Stimulated activated naive B cell treated with anti-CD40 and anti-IgM and Interleukin-4, amounts not matched to agents 10 μg/mL and 1 μg/mL and 100 μg/mL, for 72 hours (primary cell): Measurements from ENCODE around the gene PROK1.

Experiments
- ATAC-seq, 2 donors: fragments of 150-1000 bp; cut with Tn5 transposase; replicated peaks; 2 replicates each; pipeline ENCODE4 v1.10.0; 2021; ENCODE audit warnings: moderate library complexity in 1 of 2
- DNase-seq: peaks from one replicate; pipeline ENCODE4 v3.0.0; 2021
- H3K27ac Mint-ChIP-seq: one replicate; pipeline ENCODE4 v1.8.0; 2022; ENCODE audit warnings: mild to moderate bottlenecking, mixed read lengths
- H3K27me3 Mint-ChIP-seq, 2 donors: one replicate each; pipeline ENCODE4 v1.8.0; 2022; ENCODE audit warnings: mixed read lengths in 2 of 2
- H3K36me3 Mint-ChIP-seq, 2 donors: one replicate each; pipeline ENCODE4 v1.8.0; 2022; ENCODE audit warnings: mixed read lengths in 2 of 2, mild to moderate bottlenecking in 1 of 2
- H3K4me1 Mint-ChIP-seq, 2 donors: one replicate each; pipeline ENCODE4 v1.8.0; 2022; ENCODE audit warnings: mixed read lengths in 2 of 2, mild to moderate bottlenecking in 1 of 2
- H3K4me3 Mint-ChIP-seq, 2 donors: one replicate each; pipeline ENCODE4 v1.8.0; 2022; ENCODE audit warnings: mild to moderate bottlenecking in 2 of 2, mixed read lengths in 2 of 2, moderate library complexity in 1 of 2
- H3K9me3 Mint-ChIP-seq, 2 donors: one replicate each; pipeline ENCODE4 v1.8.0; 2022; ENCODE audit warnings: mixed read lengths in 2 of 2, mild to moderate bottlenecking in 1 of 2

PROK1 gene

DNA sequence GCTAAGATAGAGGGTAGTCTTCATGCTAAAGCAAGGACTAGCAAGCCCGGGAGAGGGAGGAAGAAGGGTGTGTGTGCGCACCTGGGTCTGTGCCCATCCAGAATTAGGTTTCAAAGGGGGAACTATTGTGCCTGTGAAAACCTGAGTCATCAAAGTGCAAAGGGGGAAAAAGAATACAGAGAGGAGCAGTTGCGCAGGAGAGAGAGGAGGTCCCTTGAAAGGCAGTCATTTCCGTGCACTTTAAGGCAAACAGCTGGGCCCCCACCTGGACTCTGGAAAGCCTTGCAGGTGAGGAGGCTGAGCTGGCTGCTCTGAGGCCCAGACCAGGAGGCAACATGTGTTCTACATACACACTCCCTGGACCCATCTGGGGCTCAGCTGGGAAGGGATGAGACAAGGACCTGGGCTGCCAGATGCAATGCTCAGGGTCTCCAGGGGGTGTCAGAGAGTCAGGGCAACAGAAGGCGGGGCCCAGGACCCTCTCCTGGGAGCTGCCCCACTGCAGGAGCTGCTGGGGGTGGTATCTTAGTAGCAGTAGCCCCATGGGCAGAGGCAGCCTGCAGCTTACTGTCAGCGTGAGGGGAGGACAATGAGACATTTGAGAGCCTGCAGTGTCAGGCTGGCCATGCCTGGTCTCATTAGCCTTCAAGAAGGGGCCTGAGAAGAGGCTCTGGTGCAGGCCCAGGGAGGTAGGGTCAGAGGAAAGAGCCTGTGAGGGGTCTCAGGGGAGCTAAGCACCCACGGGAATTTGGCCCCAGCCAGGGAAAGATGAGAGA is 14.3 kb downstream of the PROK1 start:
- DNase-seq: no peak
- no peak overlapping the region for H3K4me3 Mint-ChIP-seq
- H3K4me1 Mint-ChIP-seq: no peaks in the 10 kb centered on the region
- no peak overlapping the region for H3K27ac Mint-ChIP-seq
- H3K27me3 Mint-ChIP-seq: peaks cover 0 to 9% of the 10 kb centered on the region in 2 donors
- H3K36me3 Mint-ChIP-seq: no peaks in the 10 kb centered on the region
- ATAC-seq: no peak
- H3K9me3 Mint-ChIP-seq: no peaks in the 10 kb centered on the region

DNA sequence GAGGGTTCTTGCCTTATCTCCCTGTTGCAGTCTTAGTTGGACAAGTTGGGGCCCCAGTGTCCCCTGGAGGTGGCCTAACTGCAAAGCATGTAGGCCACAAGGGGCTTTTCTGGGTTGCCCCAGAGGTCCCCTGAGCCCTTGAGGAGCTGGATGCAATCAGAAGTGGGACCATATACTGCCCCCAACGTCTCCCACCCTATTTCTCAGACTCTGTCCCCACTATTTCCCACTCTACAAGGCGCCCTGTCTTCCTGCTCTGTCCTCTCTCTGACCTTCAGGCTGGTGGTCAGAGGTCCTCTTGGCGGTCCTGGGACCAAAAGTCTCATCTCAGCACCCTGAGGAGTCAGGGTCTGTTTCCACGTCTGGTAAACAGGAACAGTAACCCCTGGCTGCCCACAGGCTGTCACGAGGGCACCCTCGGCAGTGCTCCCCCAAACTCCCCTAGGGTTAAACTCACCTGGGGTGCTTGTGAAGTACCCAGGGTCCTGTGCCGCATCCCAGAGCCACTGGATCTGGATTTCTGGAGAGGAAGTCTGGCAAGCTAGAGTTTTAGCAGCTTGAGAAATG is 14.9 kb downstream of the PROK1 start:
- no peak overlapping the region for H3K4me3 Mint-ChIP-seq
- H3K9me3 Mint-ChIP-seq: no peaks in the 10 kb centered on the region
- H3K27ac Mint-ChIP-seq: no peak overlapping the region
- ATAC-seq (no peak), DNase-seq (no peak)
- no peaks in the 10 kb centered on the region for H3K4me1 Mint-ChIP-seq
- H3K36me3 Mint-ChIP-seq: no peaks in the 10 kb centered on the region
- H3K27me3 Mint-ChIP-seq: peaks cover 3 to 9% of the 10 kb centered on the region in 2 donors

DNA sequence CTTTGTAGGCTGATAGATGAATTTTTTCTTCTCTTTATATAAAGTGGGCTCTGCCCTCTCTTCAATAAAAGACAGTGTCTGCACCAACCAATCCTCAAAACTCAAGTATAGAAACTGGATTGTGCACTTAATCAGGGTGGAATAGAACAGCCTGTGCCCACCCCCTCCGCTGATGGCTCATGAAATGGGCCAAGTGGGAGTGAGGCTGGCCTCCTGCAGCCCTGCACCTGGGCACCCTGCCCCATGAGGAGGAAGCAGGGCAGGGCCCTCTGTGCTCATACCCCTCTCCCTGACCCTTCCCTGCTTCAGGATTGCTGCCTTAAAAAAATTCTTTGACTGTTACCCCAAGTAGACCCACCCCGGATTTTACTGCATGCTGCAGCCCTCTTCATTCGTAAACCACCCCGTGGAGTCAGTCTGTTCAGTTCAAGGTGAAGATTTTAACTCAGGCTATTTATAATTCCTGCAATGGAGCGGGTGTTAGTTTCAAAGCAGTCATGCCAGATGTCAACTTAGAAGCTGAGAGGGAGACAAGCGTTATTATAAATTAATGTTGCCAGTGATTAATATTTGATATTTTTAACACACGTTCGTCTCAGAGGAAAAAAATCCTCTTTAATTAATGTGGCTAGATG is 15.8 kb downstream of the PROK1 start:
- no peaks in the 10 kb centered on the region for H3K36me3 Mint-ChIP-seq

DNA sequence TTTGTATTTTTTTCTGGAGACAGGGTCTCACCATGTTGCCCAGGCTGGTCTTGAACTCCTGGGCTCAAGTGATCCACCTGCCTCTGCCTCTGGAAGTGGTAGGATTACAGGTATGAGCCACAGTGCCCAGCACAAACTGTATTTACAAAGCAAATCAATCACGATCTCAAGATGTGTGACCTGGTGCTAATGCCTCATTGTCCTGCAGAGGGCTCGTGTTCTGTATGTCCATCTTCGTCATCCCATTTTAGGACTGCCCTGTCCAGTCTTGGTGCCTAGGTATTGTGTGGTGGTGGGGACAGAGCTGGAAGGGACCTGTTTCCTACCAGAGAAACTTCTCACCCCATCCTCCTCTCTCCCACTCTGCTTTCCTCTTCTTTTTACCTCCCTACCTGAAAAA is 20.2 kb downstream of the PROK1 start:
- Mint-ChIP-seq H3K9me3 (no peaks in the 10 kb centered on the region), H3K36me3 (no peaks in the 10 kb centered on the region), H3K27ac (no peak overlapping the region), H3K27me3 (peaks cover 14 to 19% of the 10 kb centered on the region in 2 donors), H3K4me3 (no peak overlapping the region), H3K4me1 (no peaks in the 10 kb centered on the region)
- no peak for DNase-seq
- no peak for ATAC-seq

More for the DNA sequence above, 15.8 kb downstream of the PROK1 start:
- Mint-ChIP-seq H3K9me3 (no peaks in the 10 kb centered on the region), H3K4me3 (no peak overlapping the region), H3K27me3 (peaks cover 3 to 9% of the 10 kb centered on the region in 2 donors), H3K27ac (no peak overlapping the region), H3K4me1 (no peaks in the 10 kb centered on the region)
- DNase-seq (no peak), ATAC-seq (no peak)

DNA sequence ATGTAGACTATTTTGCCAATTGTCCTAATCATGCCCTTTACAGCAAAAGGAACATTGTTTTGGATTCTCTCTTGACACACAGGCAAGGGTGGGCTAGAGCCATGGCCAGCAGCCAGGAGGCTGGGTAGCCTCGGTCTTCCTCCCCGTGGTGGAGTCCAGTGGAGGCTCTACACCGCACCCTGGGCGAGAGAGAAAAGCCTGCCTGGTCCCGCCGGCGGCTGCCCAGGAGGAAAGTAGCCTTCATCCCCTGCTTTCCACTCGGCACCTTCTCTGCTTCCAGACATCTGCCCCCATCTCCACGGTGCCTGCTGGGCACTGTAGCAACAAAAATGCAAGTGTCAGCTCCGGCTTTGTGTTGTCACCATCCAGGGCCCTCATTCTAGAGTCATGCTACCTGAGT is 21.6 kb downstream of the PROK1 start:
- no peak for ATAC-seq
- Mint-ChIP-seq H3K9me3 (no peaks in the 10 kb centered on the region), H3K27ac (no peak overlapping the region), H3K4me3 (no peak overlapping the region), H3K36me3 (no peaks in the 10 kb centered on the region), H3K27me3 (peaks cover 20 to 28% of the 10 kb centered on the region in 2 donors), H3K4me1 (no peaks in the 10 kb centered on the region)
- no peak for DNase-seq

- H3K4me1 Mint-ChIP-seq: no peaks in the 10 kb centered on the region
- no peaks in the 10 kb centered on the region for H3K9me3 Mint-ChIP-seq
- no peak for DNase-seq
- no peak for ATAC-seq
- peaks cover 24 to 33% of the 10 kb centered on the region in 2 donors for H3K27me3 Mint-ChIP-seq
- no peak overlapping the region for H3K4me3 Mint-ChIP-seq
- H3K36me3 Mint-ChIP-seq: no peaks in the 10 kb centered on the region
- no peak overlapping the region for H3K27ac Mint-ChIP-seq
Observed at GRCh38 chr1:110474444-110474843, 23.5 kb downstream of the PROK1 start.

- H3K4me1 Mint-ChIP-seq: no peaks in the 10 kb centered on the region
- ATAC-seq (no peak), DNase-seq (no peak)
- no peak overlapping the region for H3K4me3 Mint-ChIP-seq
- no peaks in the 10 kb centered on the region for H3K9me3 Mint-ChIP-seq
- no peak overlapping the region for H3K27ac Mint-ChIP-seq
- H3K36me3 Mint-ChIP-seq: no peaks in the 10 kb centered on the region
- peaks cover 30 to 34% of the 10 kb centered on the region in 2 donors for H3K27me3 Mint-ChIP-seq
Observed at GRCh38 chr1:110475362-110476027, 24.5 kb downstream of the PROK1 start.

- H3K4me1 Mint-ChIP-seq: no peaks in the 10 kb centered on the region
- no peak overlapping the region for H3K27ac Mint-ChIP-seq
- no peaks in the 10 kb centered on the region for H3K36me3 Mint-ChIP-seq
- H3K9me3 Mint-ChIP-seq: no peaks in the 10 kb centered on the region
- no peak for DNase-seq
- H3K4me3 Mint-ChIP-seq: no peak overlapping the region
- no peak for ATAC-seq
- peaks cover 27 to 34% of the 10 kb centered on the region in 2 donors for H3K27me3 Mint-ChIP-seq
Observed at GRCh38 chr1:110476028-110476765, 25.2 kb downstream of the PROK1 start.

GRCh38 chr1:110477041-110477440 is 26.1 kb downstream of the PROK1 start:
- Mint-ChIP-seq H3K4me3 (no peak overlapping the region), H3K9me3 (no peaks in the 10 kb centered on the region), H3K27me3 (peaks cover 27 to 34% of the 10 kb centered on the region in 2 donors), H3K36me3 (no peaks in the 10 kb centered on the region), H3K27ac (no peak overlapping the region), H3K4me1 (no peaks in the 10 kb centered on the region)
- DNase-seq (no peak), ATAC-seq (no peak)

- Mint-ChIP-seq H3K36me3 (no peaks in the 10 kb centered on the region), H3K4me3 (no peak overlapping the region), H3K4me1 (no peaks in the 10 kb centered on the region), H3K27ac (no peak overlapping the region), H3K9me3 (no peaks in the 10 kb centered on the region), H3K27me3 (peaks cover 27 to 34% of the 10 kb centered on the region in 2 donors)
- ATAC-seq: no peak
- DNase-seq: no peak
Observed at GRCh38 chr1:110477445-110477957, 26.6 kb downstream of the PROK1 start.

- no peak for DNase-seq
- Mint-ChIP-seq H3K4me1 (no peaks in the 10 kb centered on the region), H3K36me3 (no peaks in the 10 kb centered on the region), H3K27ac (no peak overlapping the region), H3K9me3 (no peaks in the 10 kb centered on the region), H3K4me3 (no peak overlapping the region), H3K27me3 (peaks cover 29 to 37% of the 10 kb centered on the region in 2 donors)
- no peak for ATAC-seq
Observed at GRCh38 chr1:110477967-110478640, 27.2 kb downstream of the PROK1 start.

DNA sequence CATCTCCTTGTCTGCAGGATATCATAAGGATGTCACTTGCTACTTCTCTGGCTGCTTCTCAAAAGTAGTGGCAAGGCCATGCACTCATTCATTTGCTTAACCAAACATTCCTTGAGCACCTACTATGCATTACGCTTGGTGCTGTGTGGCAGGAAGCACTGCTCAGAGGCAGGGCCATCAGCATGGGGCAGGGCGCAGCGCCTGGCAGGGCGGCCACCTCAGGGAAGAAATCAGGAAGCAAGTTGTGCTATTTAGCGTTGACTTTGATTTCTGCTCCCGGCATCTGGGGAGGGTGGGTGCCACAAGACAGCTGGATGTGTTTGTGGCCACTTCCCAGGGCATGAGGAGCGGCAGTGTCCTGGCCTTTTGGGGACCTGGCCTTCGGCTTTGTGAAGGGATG is 27.9 kb downstream of the PROK1 start:
- H3K4me3 Mint-ChIP-seq: no peak overlapping the region
- DNase-seq: no peak
- peaks cover 31 to 39% of the 10 kb centered on the region in 2 donors for H3K27me3 Mint-ChIP-seq
- ATAC-seq: no peak
- H3K36me3 Mint-ChIP-seq: no peaks in the 10 kb centered on the region
- no peaks in the 10 kb centered on the region for H3K4me1 Mint-ChIP-seq
- H3K9me3 Mint-ChIP-seq: no peaks in the 10 kb centered on the region
- no peak overlapping the region for H3K27ac Mint-ChIP-seq

GRCh38 chr1:110480356-110481096 is 29.6 kb downstream of the PROK1 start:
- no peaks in the 10 kb centered on the region for H3K4me1 Mint-ChIP-seq
- ATAC-seq (no peak), DNase-seq (no peak)
- peaks cover 40 to 47% of the 10 kb centered on the region in 2 donors for H3K27me3 Mint-ChIP-seq
- no peaks in the 10 kb centered on the region for H3K9me3 Mint-ChIP-seq
- H3K36me3 Mint-ChIP-seq: no peaks in the 10 kb centered on the region
- H3K27ac Mint-ChIP-seq: no peak overlapping the region
- no peak overlapping the region for H3K4me3 Mint-ChIP-seq
